Measurements from ENCODE around the gene CST7.

Gene CST7

DNA sequence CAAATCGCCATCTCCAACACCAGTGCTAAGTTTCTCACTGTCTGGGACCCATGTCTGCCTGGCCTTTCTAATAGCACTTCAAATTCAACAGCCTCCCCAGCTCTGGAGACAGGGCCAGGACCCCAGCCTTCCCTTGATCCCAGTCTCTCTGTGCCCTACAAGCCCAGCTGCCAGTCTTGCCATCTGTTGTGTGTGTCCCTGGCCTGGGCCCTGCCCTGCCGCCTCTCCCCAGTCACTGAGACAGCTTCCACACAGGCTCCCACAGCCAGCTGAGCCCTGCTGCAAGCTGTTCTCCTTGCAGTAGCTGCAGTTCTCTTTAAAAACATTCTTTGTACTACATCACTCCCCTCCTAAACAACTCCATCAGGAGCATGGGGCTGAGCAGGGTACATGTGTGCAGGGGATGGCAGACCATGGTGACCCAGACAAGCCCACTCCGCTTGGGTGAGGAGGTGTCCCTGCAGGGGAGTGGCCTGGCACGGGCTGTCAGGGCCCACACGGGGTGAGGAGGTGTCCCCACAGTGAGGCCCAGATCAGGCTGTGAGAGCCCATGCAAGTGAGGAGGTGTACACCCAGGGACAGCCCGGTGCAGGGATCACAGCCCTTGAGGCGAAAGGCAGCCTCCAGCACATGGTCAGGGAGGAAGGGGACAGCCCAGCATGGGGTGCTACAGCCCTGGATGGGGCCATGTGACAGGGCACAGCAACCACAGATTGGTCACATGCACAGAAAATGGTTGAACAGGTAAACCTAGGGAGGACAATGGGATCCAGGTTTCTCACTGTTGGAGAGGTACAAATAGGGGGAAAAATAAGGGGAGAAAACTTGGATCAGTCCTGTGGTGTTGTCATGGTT lies 16.2 kb downstream of the CST7 start:
- no peak for DNase-seq (ENCODE audit: low read depth)

DNA sequence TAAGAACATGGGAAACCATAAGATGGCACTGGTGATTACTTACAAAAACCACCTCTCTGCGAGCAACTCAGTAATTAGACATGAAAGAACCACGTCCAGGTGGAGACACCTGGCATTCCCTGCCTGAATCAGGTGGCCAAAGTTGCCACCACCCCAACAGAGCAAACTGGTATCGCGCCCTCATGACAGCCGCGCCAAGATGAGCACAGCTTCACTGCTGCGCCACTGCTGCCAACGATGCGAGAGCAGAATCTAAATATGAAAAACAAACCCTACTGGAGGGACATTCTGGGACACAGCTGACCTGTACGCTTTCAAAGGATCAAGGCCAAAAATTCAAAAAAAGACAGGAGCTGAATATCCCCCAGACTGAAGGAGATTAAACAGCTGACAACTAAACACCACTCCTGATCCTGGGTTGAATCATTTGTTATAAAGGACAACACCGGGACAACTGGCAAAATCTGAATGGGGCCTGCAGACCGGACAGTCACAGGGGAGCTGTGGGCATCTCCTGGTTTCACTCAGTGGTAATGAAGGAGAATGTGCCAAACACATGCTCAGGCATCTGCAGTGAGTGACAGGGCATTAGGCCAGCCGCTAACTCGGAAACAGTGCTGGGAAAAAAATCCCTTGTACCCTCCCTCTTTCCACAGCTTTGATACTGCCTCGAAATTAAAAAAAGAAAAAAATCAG lies 17.4 kb downstream of the CST7 start:
- DNase-seq (ENCODE audit: low read depth) = no peak

DNA sequence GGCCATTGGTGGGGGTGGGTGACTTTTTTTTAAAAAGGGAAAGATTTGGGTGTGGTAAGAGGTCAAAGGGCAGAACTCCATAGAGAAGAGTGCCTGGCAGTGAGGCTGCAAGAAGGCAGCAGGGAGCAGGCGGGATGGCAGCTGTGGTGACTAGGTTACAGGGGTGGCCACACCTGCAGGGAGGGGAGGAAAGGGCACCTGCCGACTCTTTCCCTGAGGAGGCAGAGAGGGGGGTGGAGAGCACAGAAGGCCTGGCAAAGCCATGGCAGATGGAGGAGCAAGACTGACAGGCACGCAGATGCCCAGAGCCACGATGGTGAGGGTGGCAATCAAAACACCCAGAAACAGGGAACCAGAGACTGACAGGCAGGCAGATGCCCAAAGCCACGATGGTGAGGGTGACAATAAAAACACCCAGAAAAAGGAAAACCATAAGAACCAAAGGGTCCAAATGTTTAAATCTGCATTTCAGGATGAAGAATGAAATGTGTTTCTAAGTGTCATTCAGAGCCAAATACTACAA lies 19.3 kb downstream of the CST7 start:
- no peak for DNase-seq (ENCODE audit: low read depth)

- DNase-seq (ENCODE audit: low read depth) = no peak
Measured at GRCh38 chr20:24969186-24970029, 20.3 kb downstream of the CST7 start.

DNA sequence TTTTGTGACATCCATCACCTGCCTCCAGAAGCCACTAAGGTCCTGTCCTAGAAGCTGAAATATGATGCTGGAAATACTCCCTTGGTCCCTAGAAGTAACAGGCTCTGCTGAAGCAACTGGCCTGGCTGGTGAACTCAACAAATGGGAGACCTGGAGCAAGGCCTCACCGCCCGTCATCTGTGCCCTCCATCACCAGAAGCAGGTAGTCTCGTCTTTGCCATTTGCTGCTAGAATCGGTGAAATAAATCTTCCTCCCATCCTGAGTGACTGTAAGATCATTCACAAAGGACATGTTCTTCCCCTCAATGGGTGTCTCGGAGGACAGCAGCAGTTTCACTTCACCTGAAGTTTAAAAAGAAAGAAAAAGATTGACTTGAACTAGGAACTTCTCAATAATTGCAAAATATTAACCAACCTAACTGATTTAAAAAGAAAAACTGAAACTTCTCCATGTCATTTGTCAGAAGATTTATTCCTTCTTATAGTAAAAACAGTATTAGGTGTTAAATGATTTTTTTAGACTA lies 21.0 kb downstream of the CST7 start:
- DNase-seq (ENCODE audit: low read depth) = no peak

GRCh38 chr20:24970754-24971153 lies 21.7 kb downstream of the CST7 start:
- no peak for DNase-seq (ENCODE audit: low read depth)

- DNase-seq (ENCODE audit: low read depth) = no peak
Measured at GRCh38 chr20:24971376-24972101, 22.5 kb downstream of the CST7 start.

GRCh38 chr20:24972341-24972740 lies 23.3 kb downstream of the CST7 start:
- no peak for DNase-seq (ENCODE audit: low read depth)

GRCh38 chr20:24977336-24977735 lies 28.3 kb downstream of the CST7 start:
- DNase-seq (ENCODE audit: low read depth) = no peak

- no peak for DNase-seq (ENCODE audit: low read depth)
Measured at GRCh38 chr20:24977797-24978196, 28.7 kb downstream of the CST7 start.

DNA sequence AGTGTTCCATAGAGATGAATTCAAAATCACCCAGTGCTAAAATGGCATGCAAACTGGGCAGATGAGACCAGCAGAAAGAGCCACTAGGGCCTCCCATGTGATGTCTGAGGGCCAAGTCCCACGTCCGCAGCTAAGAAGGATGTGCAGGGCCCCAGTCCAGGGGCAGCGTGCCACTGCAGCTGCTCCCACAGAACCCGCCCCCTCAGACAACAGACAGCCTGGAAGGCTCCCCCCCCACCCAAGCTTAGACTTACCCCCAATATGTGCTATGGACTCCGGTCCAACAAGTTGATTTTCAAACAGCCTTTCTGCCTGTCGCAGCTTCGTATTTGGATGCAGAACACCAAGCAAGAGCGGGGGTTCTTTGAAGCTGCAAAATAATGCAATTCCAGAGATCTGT lies 29.4 kb downstream of the CST7 start:
- no peak for DNase-seq (ENCODE audit: low read depth)

DNA sequence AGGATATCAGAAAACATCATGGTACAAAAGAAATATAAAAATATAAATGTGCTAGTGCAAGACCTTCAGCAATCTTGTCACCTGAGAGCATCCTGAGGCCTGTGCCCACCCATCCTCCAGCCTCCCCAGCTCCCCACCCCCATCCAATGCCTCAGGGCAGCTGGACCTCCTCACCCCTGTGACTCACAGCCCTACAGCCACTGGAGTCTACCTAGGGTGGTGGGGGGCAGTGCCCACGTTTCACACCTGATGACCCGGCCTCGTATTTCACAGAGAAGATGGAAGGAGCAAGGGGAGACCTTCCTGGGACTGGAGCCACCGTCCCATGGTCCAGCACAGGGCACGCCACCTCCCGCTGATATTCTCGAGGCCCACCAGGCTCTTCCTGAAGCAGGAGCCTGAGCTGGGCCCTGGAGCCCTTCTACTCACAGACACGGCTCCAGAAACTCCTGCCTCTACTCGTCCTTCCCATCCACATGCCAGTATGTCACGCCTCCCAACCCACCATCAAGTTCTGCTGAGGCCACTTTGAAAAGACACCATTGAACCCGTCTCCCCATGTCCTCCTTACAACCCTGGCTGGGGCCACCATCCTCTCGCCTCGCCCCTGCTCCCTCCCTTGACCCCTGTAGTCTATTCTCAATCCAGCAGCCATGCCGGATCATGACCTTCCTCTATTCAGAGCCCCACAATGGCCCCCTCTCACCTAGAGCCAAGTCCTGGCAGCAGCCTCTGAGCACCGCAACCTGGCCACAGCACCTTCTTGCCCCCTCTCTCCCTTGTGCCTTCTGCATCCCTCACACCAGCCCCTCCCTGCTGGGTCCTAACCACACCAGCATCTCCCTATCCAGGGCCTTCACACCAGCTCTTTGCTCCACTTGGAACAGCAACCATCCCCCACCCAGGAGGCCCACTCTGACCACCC lies 30.2 kb downstream of the CST7 start:
- no peak for DNase-seq (ENCODE audit: low read depth)

GRCh38 chr20:24980291-24981053 lies 31.4 kb downstream of the CST7 start:
- DNase-seq (ENCODE audit: low read depth) = no peak

GRCh38 chr20:24981282-24981681 lies 32.2 kb downstream of the CST7 start:
- no peak for DNase-seq (ENCODE audit: low read depth)

GRCh38 chr20:24981790-24982189 lies 32.7 kb downstream of the CST7 start:
- DNase-seq (ENCODE audit: low read depth) = no peak

- no peak for DNase-seq (ENCODE audit: low read depth)
Measured at GRCh38 chr20:24983896-24984295, 34.8 kb downstream of the CST7 start.

DNA sequence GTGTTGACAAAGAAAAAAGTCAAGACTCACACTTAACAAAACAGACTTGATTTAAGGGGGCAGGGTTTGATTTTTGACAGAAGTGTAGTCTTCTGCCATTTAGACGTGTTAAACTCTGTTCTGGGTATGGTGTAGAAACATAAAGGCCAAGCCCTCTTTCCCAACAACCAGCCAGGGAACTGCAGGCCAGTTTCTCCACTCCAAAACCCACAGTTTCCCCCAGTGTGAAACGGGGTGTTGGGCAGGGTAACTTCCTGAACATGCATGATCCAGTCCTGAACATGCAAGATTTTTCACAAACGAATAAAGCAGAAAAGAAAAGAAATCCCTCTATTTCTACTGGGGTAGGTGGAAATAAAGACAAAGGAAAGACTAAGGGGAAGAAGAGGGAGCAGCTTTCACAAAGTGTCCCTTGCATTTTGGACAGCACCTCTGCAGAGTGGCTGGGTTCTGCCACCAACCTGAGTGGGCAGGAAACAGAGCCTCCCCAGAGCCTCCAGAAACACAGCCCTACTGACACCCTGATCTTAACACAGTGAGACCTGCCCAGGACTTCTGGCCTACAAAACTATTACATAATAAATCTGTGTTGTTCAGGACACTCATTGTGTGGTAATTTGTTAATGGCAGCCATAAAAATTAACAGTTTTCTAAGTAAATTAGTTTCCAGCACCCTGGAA lies 36.0 kb downstream of the CST7 start:
- DNase-seq (ENCODE audit: low read depth) = no peak

DNA sequence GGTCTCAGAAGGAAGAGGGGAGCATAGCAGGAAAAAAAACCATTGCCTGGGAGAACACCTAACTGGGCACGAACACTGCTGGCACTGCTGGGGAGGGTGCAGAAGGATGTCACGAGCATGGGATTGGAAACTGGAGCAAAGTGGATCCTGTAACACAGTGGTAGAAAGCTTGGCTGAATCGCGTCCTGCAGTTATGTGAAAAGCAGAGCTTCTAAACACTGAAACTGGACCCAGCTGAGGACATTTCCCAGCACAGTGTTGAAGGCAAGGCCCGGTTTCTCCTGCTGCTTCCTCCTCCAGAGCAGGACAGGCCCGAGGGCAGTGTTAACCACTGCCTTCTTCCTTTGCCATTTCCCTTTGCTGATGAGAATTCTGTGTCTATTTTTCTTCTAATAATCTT lies 36.7 kb downstream of the CST7 start:
- no peak for DNase-seq (ENCODE audit: low read depth)

GRCh38 chr20:24986436-24987015 lies 37.5 kb downstream of the CST7 start:
- DNase-seq (ENCODE audit: low read depth) = no peak

Measured in EH (cell line).